Measurements from ENCODE around the gene PLXNA3.

PLXNA3 gene

DNA sequence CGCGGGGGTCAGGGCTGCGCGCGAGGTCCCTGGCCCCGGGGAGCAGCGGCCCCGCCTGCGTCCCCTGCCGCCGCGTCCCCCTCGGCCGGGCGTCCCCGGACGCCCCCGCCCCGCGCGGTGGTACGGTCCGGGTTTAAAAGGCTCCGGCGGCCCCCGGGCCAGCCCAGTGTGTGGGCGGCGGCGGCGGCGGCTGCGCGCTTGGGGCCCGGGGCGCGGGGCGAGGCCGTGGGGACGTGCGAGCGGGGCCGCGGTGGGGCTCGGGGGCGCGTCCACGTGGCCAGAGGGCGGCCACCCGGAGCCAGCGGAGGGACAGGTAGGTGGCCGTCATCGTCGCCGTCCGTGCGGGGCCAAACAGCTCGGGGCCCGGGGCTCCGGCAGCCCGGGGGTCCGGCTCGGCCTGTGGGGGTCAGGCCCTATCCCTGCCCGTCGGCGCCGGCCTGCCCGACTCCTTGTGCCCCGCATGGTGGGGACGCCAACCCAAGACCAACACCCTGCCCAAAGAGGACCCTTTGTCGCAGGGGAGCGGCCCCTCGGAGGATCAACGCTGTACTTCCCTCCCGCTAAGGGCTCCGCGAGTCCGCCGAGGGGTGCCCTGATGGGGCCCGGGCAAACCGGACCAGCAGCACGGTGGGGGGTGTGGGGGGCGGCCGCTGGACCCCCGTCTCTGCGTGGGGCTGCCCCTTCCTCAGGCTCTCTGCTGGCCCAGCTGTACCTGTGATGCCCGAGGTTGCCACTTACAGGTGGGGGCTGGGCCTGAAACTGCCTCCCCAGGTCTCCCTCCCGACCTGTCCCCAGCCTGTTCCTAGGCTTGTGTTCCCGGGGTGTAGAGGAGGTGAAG lies at the start of gene PLXNA3:
Gene PLXNA3, plus strand, starts transcription at position 166 of the 838 bp plus-strand sequence. CDS start 1,903 bp downstream, outside the sequence.
- in situ Hi-C loops (cut with HindIII; ENCODE audit: low pct_ligation_motif_present, low pct_unique_long_range_greater_than_20kb, low sequenced_read_pairs) = no loop called here

DNA sequence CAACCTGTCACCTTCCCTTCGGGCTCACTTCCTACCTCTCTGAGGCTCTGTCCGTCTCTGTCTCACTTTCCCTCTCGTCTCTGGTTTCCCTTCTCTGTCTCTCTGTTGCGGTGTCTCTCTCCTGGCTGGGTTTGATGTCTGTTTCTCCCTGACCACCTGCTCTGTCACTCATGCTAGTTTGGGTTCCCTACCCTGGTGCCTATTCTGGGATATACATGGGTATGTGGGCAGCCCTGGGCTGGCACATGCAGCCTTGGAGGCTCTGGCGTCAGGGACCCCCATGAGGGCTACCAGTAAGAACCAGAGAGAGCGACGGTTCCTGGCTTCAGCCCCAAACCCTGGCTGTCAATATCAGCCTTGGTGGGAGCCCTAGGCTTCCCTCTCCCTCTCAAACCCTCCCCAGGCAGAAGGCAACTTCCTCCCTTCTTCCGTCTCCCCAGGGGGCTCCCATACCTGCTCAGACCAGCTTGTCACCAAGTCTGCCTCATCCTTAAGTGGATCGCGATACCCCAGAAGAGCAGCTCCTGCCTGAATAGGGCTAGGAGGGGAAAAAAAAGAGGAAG lies 49.3 kb upstream of the PLXNA3 start:
- in situ Hi-C loops (cut with HindIII; ENCODE audit: low pct_ligation_motif_present, low pct_unique_long_range_greater_than_20kb, low sequenced_read_pairs) = no loop called here
- DNase-seq = no peak

More for the DNA sequence above, at the start of gene PLXNA3:
- peak; percentile 21 for DNase-seq

DNA sequence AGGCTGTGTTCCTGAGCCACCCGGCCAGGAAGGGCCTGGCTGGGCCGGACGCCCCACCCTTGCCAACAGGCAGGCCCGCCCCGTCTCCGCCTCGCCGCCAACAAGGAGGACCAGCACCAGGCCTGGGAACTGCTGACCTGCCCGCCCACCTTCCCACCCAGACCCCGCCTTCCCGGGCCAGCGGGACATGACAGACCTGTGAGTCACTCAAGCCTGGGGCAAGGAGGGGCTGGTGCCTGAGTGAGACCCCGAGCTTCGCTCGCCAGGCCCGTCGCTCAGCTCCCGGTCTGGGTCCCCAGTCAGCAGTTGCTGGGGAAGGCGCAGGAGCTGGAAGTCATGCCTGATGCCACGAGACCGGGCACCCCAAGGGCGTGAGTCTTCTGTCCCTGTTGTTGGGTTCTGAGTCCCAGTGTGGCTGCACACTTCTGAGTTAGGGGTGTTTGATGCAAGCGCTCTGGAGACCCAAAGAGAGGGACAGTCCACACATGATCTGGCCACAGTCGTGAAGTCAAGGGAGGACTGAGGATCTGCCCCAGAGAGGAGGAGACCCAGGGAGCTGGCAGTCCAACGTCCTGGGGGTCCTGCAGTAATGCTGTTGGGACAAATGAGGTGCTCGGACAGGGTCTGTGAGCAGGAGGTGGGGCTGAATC lies 48.7 kb upstream of the PLXNA3 start, which contains the start of gene DNASE1L1:
Gene DNASE1L1, minus strand, starts transcription at position 33 of the 650 bp plus-strand sequence. CDS start 3,686 bp downstream, outside the sequence.
- in situ Hi-C loops (cut with HindIII; ENCODE audit: low pct_ligation_motif_present, low pct_unique_long_range_greater_than_20kb, low sequenced_read_pairs) = no loop called here

DNA sequence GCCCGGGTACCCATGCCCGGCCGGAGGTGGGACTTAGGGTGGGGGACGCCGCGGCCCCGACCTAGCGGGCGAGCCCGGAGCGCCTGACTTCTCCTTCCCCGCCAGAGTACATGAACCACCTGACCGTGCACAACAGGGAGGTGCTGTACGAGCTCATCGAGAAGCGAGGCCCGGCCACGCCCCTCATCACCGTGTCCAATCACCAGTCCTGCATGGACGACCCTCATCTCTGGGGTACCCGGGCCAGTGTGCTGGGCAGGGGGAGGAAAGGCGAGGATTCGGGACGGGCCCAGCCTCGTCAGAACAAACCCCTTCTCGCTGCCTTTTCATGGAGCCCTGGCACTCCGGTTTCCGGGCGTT lies 46.1 kb upstream of the PLXNA3 start:
- DNase-seq = peak; percentile 51
- in situ Hi-C loops (cut with HindIII; ENCODE audit: low pct_ligation_motif_present, low pct_unique_long_range_greater_than_20kb, low sequenced_read_pairs) = no loop called here

More for the DNA sequence above, 48.7 kb upstream of the PLXNA3 start, which contains the start of gene DNASE1L1:
- peak; percentile 83 for DNase-seq

DNA sequence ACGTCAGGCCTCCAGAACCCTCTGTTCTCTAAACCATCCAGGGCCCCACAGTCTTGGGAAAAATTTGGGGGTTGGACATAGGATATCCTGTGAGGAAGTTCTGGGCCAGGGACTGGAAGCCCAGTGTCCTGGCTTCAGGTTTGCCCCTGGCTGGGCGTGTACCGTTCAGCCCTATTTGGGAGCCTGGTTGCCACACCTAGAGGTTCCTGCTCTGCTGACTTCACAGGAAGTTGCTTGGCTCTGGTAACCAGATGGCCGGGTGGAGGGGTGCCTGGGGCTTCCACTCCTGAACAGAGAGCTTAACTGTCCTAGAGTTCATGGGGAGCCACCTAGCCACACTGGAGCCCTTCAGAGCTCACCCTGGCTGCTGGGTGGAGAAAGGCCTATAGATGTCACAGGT lies 45.6 kb upstream of the PLXNA3 start:
- in situ Hi-C loops (cut with HindIII; ENCODE audit: low pct_ligation_motif_present, low pct_unique_long_range_greater_than_20kb, low sequenced_read_pairs) = no loop called here
- no peak for DNase-seq

DNA sequence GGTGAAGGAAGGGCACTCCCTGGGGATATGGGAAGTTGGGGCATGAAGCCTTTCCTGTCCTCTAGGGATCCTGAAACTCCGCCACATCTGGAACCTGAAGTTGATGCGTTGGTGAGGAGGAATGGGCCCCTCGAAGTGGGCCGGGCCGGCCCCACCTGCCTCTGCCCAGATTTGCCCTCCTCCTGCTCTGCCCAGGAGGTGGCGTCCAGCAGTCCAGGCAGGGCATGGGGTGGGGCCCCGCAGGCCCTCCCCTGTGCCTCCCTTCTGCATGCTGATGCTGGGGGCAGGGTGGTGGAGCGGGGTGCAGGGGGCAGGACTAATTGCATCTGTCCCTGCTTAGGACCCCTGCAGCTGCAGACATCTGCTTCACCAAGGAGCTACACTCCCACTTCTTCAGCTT lies 44.9 kb upstream of the PLXNA3 start:
- in situ Hi-C loops (cut with HindIII; ENCODE audit: low pct_ligation_motif_present, low pct_unique_long_range_greater_than_20kb, low sequenced_read_pairs) = no loop called here
- no peak for DNase-seq

DNA sequence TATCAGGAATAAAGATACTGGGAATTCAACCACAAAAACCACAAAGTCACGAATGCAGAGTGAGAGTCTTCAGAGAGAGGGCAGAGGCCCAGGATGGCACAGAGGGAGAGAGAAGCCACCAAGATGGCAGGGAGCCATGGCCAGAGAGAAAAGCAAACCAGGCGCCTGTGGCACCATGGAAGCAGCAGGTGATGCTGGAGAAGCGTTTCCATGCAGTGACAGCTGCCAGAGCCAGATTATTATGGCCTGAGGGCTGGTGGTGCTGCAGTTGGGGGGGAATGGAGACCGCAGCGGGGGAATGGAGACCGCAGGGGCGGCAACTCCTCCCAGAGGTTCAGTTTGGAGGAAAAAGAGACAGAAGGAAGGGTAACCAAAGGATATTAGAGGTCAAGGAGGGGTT lies 40.9 kb upstream of the PLXNA3 start:
- DNase-seq = no peak

DNA sequence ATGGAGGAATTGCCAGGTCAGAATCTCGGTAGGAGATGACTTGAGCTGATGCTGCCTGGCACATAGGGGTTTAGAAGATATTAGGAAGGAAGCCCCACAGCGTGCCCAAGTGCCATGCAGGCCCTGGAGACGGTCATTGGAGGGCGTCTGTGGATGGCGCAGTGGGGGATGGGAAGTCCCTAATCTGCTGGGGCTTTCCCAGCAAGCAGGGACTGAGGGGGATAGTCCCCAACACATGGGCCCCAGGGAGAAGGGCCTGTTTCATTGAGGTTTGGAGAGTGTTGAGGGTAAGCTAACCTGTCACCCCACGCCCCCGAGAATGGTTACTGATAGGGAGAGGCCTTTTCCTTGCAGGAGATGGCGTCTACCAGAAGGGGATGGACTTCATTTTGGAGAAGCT lies 38.9 kb upstream of the PLXNA3 start:
- no peak for DNase-seq
- in situ Hi-C loops (cut with HindIII; ENCODE audit: low pct_ligation_motif_present, low pct_unique_long_range_greater_than_20kb, low sequenced_read_pairs) = no loop called here

More for the DNA sequence above, 40.9 kb upstream of the PLXNA3 start:
- in situ Hi-C loops (cut with HindIII; ENCODE audit: low pct_ligation_motif_present, low pct_unique_long_range_greater_than_20kb, low sequenced_read_pairs) = no loop called here

DNA sequence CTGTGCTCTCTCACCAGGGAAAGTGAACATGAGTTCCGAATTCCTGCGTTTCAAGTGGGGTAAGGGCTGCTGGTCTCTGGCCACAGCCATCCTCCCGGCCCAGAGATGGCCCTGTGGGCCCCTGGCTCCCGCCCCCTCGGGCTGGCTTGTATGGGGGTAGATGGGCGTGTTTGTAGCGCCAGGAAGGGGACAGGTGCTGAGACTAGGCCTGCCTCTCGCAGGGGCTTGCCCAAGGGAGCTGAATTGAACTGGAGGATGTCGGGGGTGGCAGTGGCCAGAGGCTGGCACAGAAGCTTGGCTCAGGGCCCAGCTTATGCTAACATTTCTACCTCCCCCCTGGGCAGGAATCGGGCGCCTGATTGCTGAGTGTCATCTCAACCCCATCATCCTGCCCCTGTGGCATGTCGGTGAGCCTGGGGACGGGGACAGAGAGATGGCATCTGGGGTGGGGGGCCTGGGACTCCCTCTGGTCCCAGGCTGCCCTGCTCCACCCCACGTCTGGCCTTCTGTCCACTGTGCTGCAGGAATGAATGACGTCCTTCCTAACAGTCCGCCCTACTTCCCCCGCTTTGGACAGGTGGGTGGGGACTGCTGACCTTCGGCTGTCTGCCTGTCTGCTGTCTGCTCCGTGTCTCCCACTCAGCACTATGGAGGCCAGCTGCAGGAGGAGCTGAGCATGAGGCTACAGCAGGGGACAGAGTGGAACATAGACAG lies 38.2 kb upstream of the PLXNA3 start:
- in situ Hi-C loops (cut with HindIII; ENCODE audit: low pct_ligation_motif_present, low pct_unique_long_range_greater_than_20kb, low sequenced_read_pairs) = no loop called here
- no peak for DNase-seq

DNA sequence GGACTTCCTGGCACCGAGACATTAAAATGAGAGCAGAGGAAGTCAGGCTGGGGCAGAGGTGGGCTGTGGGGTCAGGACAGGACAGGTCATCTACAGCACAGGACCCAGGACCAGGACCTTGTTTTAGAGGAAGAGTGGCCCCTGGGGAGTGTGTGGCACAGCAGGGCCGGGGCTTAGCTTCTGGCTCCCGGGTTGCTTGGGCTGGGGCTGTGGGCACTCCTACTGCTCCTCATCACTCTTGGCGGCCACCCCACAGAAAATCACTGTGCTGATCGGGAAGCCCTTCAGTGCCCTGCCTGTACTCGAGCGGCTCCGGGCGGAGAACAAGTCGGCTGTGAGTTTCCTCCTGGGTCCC lies 37.7 kb upstream of the PLXNA3 start:
- no peak for DNase-seq
- in situ Hi-C loops (cut with HindIII; ENCODE audit: low pct_ligation_motif_present, low pct_unique_long_range_greater_than_20kb, low sequenced_read_pairs) = no loop called here

DNA sequence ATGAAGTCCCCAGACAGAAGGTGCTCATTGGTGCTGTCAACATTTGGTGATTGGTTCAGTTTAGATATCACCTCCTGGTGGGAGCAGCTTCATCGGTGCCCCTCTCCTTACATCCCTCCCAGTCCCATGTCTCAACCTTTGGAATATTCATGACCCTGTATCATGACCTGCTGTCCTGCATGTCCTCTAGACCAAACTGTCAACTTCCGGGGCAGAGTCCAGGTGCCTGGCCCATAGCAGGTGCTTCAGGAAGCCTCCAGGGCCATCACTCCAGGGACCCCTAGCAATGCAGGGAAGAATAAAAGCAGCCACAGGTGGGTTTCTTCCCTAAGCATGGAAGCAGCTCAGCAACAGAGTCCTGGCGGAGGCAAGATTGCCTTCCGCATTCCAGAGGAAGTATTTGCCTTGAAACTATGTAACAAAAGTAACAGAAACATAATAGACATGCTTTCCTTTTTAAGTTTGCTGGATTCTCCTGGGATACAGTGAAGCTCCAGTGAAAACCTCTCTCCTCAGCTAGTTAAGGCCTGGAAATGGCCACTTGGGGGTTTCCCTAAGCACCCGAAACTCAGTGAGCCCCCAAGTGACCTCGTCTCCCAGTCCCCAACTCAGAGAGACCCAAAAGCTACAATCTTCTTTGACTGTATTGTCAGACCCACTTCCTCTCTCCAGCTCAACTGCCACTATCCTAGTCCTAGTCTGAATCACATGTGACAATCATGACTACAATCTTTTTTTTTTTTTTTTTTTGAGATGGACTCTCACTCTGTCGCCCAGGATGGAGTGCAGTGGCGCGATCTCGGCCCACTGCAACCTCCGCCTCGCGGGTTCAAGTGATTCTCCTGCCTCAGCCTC lies 30.9 kb upstream of the PLXNA3 start:
- no peak for DNase-seq
- in situ Hi-C loops (cut with HindIII; ENCODE audit: low pct_ligation_motif_present, low pct_unique_long_range_greater_than_20kb, low sequenced_read_pairs) = no loop called here

DNA sequence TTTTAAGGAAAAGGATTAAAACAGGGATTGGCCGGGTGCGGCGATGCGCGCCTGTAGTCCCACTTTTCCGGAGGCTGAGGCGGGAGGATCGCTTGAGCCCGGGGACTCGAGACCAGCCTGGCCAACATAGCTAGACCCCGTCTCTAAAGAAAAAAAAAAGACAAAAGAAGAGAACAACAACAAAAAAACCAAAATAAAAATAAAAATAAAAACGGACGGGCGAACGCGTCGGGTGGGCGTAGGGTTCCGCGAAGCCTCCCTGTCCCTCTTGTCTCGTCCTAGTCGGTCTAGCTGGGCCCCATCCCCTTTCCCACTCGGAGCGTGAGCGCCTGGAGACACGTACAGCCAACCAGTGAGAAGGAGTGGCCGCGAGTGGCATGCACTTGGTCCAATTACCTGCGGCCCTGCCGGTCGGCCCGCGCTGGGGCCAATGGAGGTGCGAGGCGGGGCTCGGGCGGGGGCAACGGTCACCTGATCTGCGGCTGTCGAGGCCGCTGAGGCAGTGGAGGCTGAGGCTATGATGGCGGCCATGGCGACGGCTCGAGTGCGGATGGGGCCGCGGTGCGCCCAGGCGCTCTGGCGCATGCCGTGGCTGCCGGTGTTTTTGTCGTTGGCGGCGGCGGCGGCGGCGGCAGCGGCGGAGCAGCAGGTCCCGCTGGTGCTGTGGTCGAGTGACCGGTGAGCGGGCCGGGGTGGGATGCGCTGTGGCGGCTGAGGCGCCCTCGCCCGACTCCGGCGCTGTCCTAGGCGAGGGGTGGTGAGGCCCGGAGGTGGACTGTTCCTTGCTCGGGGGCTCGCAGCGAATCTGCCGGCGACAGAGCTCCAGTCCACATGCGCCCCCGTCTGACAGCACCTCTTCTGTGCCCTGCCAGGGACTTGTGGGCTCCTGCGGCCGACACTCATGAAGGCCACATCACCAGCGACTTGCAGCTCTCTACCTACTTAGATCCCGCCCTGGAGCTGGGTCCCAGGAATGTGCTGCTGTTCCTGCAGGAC lies 29.6 kb upstream of the PLXNA3 start, which contains the start of gene ATP6AP1:
Gene ATP6AP1, plus strand, starts transcription at position 502 of the 996 bp plus-strand sequence. Its CDS starts 16 bp downstream, at position 518.
- peak; percentile 85 for DNase-seq
- in situ Hi-C loops (cut with HindIII; ENCODE audit: low pct_ligation_motif_present, low pct_unique_long_range_greater_than_20kb, low sequenced_read_pairs) = no loop called here

DNA sequence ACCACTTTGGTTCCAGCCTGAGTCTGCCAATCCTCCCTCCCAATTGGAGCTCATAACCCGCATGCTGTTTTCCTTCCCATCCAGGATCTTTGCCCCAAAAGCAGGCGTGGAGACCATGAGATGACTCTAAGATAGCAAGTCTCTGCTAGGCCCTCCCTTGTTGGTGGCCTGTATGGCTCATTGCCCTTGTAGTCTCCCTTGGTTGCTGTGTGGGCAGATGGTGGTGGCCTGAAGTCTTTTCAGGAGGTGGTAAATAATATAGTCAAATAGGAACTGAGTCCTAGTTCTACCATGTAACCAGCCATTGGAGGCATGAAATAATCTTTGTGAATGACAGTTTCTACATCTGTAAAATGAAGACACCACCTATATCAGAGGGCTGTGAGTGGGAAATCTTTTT lies 28.4 kb upstream of the PLXNA3 start:
- in situ Hi-C loops (cut with HindIII; ENCODE audit: low pct_ligation_motif_present, low pct_unique_long_range_greater_than_20kb, low sequenced_read_pairs) = no loop called here
- DNase-seq = no peak

DNA sequence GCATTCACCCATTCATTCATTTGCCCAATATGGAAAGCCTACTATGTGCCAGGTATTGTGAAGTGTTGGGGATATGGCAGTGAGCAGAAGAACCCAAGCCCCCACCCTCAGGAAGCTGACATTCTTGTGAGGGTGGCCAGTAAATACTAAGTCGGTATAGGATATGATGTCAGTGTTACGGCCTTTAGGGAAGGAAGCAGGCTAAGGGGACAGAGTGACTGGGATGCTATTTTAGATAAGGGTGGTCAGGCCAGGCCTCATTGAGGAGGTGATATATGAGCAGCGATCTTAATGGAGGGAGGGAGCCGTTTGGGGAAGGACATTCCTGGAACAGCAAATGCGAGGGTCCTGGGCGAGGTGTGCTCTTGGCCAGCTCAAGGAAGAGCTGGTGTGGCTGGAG lies 27.6 kb upstream of the PLXNA3 start:
- DNase-seq = no peak
- in situ Hi-C loops (cut with HindIII; ENCODE audit: low pct_ligation_motif_present, low pct_unique_long_range_greater_than_20kb, low sequenced_read_pairs) = no loop called here

DNA sequence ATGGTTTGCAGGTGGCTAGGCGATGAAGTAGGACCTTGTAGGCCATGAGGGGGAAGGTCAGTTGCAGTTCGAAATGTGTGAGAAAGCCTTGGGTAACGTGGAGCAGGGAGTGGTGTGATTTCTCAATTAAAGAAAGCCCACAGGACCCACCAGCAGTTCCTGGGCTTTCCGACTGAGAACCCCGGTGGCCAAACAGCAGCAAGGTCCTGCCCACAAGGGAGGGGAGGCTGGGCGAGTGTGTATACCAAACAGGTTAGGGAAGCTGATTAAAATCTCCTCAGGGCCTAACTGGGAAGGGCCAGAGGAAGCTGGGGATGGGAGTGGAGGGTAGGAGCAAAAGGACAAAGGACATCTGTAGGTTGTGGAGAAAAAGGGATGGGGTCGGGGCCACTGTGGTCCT lies 27.2 kb upstream of the PLXNA3 start:
- DNase-seq = no peak
- in situ Hi-C loops (cut with HindIII; ENCODE audit: low pct_ligation_motif_present, low pct_unique_long_range_greater_than_20kb, low sequenced_read_pairs) = no loop called here

DNA sequence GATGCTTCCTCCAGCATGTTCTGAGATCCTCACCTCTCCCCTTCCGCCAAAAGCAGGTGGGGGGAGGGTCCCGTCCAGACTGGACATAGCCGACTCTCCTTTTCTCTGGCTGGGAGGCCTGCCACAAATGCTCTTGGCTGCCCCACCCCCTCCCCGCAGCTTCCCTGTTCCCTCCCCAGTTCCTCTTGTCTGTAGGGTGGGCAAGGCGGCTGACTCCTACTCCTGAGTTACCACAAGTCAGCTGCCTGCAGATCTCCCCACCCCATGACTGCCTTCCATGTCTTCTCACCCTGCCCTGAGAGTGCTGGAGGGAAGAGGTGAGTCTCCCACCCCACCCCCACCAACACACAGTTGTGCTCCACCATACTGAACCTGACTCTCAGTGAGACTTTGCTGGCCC lies 26.7 kb upstream of the PLXNA3 start:
- no peak for DNase-seq

DNA sequence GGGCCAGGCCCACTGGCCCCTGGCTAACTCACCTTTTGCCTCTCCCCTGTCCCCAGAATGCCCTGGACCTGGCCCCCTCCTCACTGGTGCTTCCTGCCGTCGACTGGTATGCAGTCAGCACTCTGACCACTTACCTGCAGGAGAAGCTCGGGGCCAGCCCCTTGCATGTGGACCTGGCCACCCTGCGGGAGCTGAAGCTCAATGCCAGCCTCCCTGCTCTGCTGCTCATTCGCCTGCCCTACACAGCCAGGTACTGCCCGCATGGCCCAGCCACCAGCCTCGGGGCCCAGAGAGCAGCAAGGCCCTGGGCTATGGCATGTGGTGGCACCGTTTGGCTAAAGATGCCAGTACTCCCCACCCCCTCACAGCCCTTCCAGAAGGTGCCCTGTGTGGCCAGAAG lies 25.9 kb upstream of the PLXNA3 start:
- DNase-seq = no peak
- in situ Hi-C loops (cut with HindIII; ENCODE audit: low pct_ligation_motif_present, low pct_unique_long_range_greater_than_20kb, low sequenced_read_pairs) = no loop called here

More for the DNA sequence above, 26.7 kb upstream of the PLXNA3 start:
- in situ Hi-C loops (cut with HindIII; ENCODE audit: low pct_ligation_motif_present, low pct_unique_long_range_greater_than_20kb, low sequenced_read_pairs) = no loop called here

Measured in ACHN (cell line).